Stimulated activated CD4-positive, alpha-beta T cell treated with anti-CD3 and anti-CD28 coated beads, Interleukin-2, amount 100 ng/mL, for 4 hours (primary cell): ENCODE results near the gene PTPRZ1.

Experiments
- DNase-seq: peaks from one replicate; pipeline ENCODE4 v3.0.0-alpha.2; 2020; ENCODE audit warnings: low read depth

PTPRZ1 gene

DNA sequence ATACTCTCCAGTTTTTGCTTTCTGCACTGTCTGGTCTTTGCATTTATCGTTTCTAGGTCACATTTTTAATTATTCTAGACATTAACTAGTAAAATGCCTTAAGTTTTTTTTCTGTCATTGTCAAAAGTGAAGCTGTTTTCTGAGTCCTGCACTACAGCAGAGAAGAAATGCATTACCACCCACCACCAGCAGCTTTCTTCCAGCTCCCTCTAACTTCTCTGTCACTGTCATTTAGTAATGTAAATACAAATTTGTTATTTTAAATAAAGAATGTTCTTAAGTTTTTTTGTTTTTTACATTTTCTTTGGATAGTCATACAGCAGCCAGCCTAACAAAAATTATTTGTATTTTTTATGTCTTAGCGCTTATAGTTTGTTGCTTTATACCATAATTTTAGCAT, 18.8 kb downstream of the PTPRZ1 start:
- DNase-seq = no peak

GRCh38 chr7:121901026-121901425, 28.1 kb downstream of the PTPRZ1 start:
- DNase-seq = no peak

DNA sequence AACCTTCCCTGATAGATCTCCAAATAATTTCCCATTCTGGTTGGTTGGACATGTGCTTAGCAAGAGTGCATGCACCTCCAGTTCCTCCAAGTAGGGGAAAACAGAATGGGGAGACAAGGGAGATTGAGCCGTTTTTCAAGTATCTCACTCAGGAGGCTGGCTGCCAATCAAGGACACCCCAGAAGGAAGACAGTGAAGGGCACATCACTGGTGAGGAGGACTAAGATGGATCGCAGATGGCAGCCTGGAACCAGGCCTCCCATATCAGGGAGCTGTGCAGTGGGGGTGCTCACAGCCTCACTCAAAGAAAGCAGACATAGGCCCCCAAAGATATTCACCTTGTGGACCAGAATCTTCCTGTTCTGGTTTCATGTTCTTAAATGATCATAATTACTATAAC, 31.2 kb downstream of the PTPRZ1 start:
- no peak for DNase-seq

DNA sequence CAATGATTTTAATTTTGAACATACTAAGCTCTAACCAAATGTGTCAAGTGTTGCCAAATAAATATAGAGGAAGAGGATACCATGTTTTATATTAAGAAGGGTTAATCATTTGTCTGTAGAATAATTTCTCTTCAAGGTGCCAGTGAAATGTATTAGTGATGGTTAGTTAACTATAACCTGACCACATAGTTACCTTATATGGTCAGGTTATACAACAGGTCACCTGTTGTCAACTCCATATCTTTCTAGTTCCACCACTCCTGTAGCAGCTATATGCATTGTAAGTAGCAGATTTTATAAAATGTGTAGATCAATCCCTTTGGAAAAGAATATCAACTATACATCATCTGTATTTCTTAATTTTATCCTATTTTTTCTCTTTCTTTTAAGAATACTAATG, 35.1 kb downstream of the PTPRZ1 start:
- DNase-seq = no peak

GRCh38 chr7:121909716-121910345, 36.9 kb downstream of the PTPRZ1 start:
- no peak for DNase-seq

DNA sequence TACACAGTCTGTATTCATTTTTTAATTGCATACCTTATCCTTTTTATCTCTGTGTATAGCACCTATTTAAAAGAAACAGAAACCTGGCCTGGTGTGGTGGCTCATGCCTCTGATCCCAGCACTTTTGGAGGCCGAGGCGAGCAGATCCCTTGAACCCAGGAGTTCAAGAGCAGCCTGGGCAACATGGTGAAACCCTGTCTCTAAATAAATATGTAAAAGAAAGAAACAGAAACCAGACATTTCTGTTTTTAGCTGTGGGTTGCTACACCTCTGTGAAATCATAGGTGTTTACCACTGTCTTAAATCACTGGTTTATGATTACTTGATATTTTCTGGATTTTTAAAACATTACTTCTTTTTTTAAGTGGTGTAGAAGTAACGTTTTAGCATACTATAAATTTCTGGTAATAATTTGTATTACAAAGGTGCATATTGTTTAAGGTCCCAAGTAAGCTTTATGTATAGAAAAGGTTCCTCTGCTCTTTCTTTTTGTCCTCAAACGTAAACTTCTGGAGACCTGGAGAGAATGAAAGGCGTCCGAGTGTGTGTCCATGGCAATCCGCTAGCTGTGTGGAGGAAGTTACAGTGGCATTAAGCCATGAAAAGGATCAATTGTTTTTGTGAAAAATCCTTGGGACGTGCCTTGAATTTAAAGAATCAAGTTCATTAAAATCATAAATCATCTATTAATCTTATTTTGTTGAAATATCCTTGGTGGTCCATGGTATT, 41.1 kb downstream of the PTPRZ1 start:
- DNase-seq = no peak

DNA sequence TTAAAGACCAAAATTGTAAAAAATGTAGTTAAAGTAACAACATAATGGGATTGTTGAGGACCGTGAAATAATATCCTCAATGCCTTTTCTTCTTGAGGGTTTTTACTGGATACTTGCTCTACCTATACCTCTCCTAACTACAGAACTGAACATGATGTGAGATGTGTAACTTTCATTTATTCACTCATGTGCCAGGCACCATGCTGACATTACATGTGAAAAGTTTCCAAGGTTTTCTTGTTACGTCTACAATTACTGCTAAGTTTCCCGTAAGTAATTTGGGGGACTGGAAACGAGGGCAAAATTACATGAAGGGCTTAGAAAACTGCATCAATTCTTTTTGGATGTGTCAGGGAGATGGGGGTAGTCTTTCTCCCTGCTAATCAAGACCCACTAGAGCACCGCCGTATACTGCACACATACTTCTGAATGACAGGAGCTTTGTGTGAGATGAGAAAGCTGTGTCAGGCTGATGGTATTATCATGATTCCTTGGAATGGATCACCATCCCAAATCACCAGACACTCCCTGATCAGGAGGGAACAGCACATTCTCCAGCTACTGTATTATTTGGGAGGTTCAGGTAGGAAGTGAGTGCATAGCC, 41.8 kb downstream of the PTPRZ1 start:
- DNase-seq = no peak

GRCh38 chr7:121916211-121916610, 43.2 kb downstream of the PTPRZ1 start:
- no peak for DNase-seq

- DNase-seq = no peak
Measured at GRCh38 chr7:121919986-121920385, 47.0 kb downstream of the PTPRZ1 start.

DNA sequence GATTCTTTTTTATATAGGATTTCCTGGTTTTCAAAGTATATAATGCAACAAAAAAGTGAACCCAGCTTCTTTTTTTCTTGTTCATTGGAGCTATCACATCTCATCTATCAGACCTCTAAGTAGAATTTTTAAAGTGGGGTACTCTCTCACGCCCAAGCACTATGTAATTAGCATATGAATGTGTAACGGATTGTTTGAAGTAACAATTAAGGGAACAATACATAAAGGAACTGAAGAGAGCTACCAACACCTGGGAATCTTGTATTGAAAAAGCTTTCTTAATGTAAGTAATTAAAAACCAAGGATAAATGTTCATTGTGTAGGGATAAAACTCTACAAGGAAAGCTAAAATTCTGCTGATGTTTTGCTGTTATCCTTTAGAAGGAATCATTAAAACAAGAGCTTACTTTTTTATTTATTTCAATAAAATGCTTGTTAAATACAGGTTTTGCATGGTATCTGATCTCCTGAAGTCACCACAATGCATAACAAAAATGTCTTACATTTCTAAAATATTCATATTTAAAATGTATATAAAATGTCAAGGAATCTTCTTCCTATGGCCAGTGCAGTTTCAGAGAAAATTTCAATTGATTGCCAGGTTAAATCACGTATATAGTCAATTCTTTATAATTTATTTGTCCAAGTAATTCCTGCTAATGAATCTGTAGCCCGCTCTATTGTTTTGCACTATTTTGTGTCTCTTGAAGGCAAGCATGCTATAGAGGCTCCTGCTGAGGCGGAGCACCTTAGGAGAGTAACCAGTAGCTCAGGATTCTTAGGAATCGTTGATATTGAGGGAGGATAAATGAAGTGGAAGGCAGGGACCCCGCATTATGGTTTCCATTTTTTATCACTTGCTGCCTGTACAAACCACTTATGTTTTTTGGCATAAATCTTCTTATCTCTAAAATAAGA, 51.6 kb downstream of the PTPRZ1 start:
- no peak for DNase-seq

DNA sequence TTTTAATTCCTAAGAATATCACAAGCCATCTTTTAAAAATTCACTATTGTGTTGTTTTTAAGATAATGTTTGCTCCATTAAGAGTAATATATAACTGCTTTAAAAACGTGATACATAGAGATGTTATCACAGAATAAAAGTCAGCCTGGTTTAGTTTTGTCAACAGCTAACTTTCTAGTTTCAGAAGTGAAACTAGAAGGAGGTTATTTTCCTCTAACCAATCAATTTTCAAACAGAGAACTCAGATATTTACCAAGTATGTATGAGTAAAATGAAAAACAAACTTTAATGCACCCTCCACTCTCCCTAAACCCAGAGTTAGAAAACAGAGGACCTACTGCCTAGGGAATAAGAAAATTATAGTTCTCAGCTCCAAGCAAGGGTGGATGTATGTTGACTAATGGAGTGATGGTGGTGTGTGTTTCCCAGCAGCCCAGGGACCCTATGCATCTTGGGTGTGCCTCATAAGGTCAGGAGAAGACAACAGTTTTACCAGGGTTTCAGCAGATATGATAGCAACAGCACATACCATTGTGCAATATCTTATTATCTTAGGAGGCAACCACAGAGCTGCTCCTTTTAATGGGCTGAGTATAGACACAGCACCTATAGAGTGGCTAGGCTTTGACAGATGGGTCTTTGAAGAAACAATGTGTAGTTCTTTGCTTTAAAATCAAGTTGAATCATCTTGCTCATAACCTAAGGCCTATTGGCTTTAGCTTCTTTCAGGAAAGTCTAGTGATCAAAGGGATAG, 58.4 kb downstream of the PTPRZ1 start:
- no peak for DNase-seq

- no peak for DNase-seq
Measured at GRCh38 chr7:121932768-121933167, 59.8 kb downstream of the PTPRZ1 start.

GRCh38 chr7:121936951-121937623, 64.1 kb downstream of the PTPRZ1 start:
- no peak for DNase-seq

- DNase-seq = no peak
Measured at GRCh38 chr7:121938429-121938996, 65.6 kb downstream of the PTPRZ1 start.

- DNase-seq = no peak
Measured at GRCh38 chr7:121940918-121941317, 68.0 kb downstream of the PTPRZ1 start.

DNA sequence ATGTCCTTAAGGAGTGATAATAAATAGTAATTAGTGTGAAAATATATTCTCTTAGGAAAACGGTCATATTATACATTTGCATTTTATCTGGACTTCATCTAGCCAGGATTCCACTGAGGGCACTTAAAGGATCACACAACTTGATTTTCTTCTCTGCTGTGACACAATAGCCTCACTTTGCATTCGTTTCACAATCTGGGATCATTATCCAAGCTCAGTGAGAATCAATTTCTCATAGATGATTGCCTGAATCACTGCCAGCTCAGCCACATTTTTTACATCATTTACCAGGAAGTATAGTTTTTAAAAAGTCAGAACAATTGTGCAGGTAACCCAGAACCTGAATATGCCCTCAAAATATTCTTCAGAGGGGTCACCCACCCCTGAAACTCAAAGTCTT, 68.9 kb downstream of the PTPRZ1 start:
- DNase-seq = no peak

- DNase-seq = no peak
Measured at GRCh38 chr7:121945066-121945465, 72.1 kb downstream of the PTPRZ1 start.

DNA sequence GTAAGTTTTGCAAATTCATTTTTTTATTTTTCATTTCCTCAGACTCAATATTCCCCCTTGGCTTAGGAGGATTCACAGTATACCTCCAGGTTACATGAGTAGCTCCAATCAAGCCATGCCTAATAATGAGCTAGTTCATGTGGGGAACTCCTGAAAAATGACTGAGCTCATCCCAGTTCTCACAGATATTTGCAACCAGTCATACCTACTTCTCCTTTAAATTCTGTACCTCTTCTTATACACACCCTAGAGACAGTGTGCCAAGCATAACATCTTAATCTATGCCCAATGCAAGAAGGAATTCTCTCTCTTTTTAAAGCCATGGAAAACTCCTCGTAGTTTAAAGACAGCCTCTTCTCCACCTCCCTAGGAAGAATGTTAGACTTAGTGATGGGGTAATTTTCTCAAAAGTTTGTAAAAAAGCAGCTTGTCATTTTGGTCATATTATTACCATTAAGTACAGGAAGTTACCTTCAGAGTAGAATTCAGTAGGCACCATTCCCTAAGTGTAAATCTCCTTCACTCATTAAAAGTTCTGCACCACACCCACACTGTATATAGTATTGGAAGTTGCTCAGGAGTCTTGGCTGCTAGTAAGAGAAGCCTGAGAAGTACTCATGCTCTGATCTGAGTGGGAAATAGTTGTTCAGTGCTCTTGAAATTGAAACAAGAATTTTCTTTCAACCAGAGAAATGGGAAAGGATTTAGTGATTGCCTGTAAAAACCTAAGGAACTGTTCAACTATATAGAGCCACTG, 72.7 kb downstream of the PTPRZ1 start:
- DNase-seq = no peak

DNA sequence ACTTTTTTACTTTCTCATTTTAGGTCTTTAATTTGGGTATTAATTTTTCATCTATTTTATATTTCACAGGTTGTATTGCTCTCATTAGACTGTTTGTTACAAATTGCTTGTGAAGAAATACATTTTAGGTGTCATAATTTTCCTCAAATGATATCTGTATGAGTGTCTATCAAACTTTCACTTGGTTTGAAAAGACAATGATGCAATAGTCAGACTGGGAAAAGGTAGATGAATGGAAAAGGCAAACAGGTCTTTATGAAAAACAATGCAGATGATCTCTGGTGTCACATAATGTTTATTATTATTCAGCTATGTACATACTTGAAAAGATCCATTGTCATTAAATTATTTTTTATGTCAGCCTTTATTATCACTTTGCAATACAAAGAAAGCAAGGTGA, 80.2 kb downstream of the PTPRZ1 start:
- DNase-seq = no peak

GRCh38 chr7:121953601-121954000, 80.6 kb downstream of the PTPRZ1 start:
- no peak for DNase-seq
